Neural cell (in vitro differentiated cells): ENCODE data around the gene ELANE. TPM values are rescaled to one million over a fixed set of nuclear protein-coding genes. Genes with fewer than 3 reads are reported as not detected.

ENCODE experiments used
- H2AFZ ChIP-seq: fragments of 200-600, 300-800 bp; sonication (generic), shearing (Covaris generic); 2 replicates; pipeline ENCODE4 v1.6.0; 2014; ENCODE audit warnings: low read depth, mild to moderate bottlenecking, antibody characterized with exemption, low read length, moderate library complexity
- H3F3A ChIP-seq: fragments of 200-600 bp; shearing (Covaris generic); 2 replicates; pipeline ENCODE4 v1.6.1; 2016; ENCODE audit warnings: mild to moderate bottlenecking, moderate library complexity, mixed read lengths, antibody characterized with exemption, low read length; ENCODE audit not compliant: insufficient read depth, poor library complexity, severe bottlenecking
- H3K27ac ChIP-seq: fragments of 200-600, 300-800 bp; sonication (generic), shearing (Covaris generic); 2 replicates; pipeline ENCODE4 v1.5.1; 2014; ENCODE audit warnings: mild to moderate bottlenecking, low read length, moderate library complexity
- H3K27me3 ChIP-seq: fragments of 300-800, 200-600 bp; sonication (generic), shearing (Covaris generic); 2 replicates; pipeline ENCODE4 v1.6.0; 2014; ENCODE audit warnings: mild to moderate bottlenecking, low read depth, low read length, moderate library complexity; ENCODE audit not compliant: insufficient read depth
- H3K36me3 ChIP-seq: fragments of 300-800, 200-600 bp; sonication (generic), shearing (Covaris generic); 2 replicates; pipeline ENCODE4 v1.5.1; 2014; ENCODE audit warnings: mild to moderate bottlenecking, antibody characterized with exemption, low read length, moderate library complexity; ENCODE audit not compliant: insufficient read depth
- H3K4me2 ChIP-seq: fragments of 300-800, 200-600 bp; sonication (generic), shearing (Covaris generic); 2 replicates; pipeline ENCODE4 v1.6.0; 2014; ENCODE audit warnings: mild to moderate bottlenecking, low read length
- H3K4me3 ChIP-seq: fragments of 300-800, 200-600 bp; sonication (generic), shearing (Covaris generic); 2 replicates; pipeline ENCODE4 v1.5.1; 2014; ENCODE audit warnings: mild to moderate bottlenecking, low read length, moderate library complexity
- H3K79me2 ChIP-seq: fragments of 200-600 bp; shearing (Covaris generic); replicated peaks from 2 replicates; pipeline ENCODE4 v1.6.0; 2014; ENCODE audit warnings: mild to moderate bottlenecking, low read length, moderate library complexity; ENCODE audit not compliant: insufficient read depth
- H3K9ac ChIP-seq: fragments of 300-800, 200-600 bp; sonication (generic), shearing (Covaris generic); 2 replicates; pipeline ENCODE4 v1.6.1; 2016; ENCODE audit warnings: mild to moderate bottlenecking, low read length, mixed read lengths
- H3K9me2 ChIP-seq: fragments of 200-600 bp; shearing (Covaris generic); 2 replicates; pipeline ENCODE4 v1.6.1; 2016; ENCODE audit warnings: mild to moderate bottlenecking, low read length, mixed read lengths; ENCODE audit not compliant: insufficient read depth
- H3K9me3 ChIP-seq: fragments of 200-600, 300-800 bp; sonication (generic), shearing (Covaris generic); 2 replicates; pipeline ENCODE4 v1.6.1; 2016; ENCODE audit warnings: mild to moderate bottlenecking, mixed run types, low read length, moderate library complexity, mixed read lengths
- H4K20me1 ChIP-seq: fragments of 200-600 bp; shearing (Covaris generic); 2 replicates; pipeline ENCODE4 v1.6.1; 2016; ENCODE audit warnings: mild to moderate bottlenecking, mixed run types; ENCODE audit not compliant: insufficient read depth
- CTCF ChIP-seq: fragments of 450-650 bp; IDR thresholded peaks from 2 replicates; pipeline ENCODE4 v1.5.1; 2014; ENCODE audit warnings: antibody characterized with exemption, mild to moderate bottlenecking, moderate library complexity; ENCODE audit not compliant: poor library complexity, severe bottlenecking
- EP300 ChIP-seq: fragments of 450-650 bp; conservative IDR thresholded peaks from 2 replicates; pipeline ENCODE4 v1.6.1; 2014; ENCODE audit warnings: antibody characterized with exemption, mild to moderate bottlenecking, moderate library complexity; ENCODE audit not compliant: poor library complexity, severe bottlenecking
- EZH2 ChIP-seq: fragments of 200-600, 300-800 bp; shearing (Covaris generic), sonication (generic); IDR thresholded peaks from 2 replicates; pipeline ENCODE4 v1.6.1; 2014; ENCODE audit warnings: antibody characterized with exemption, low read length, borderline replicate concordance, mild to moderate bottlenecking; ENCODE audit not compliant: insufficient read depth, poor library complexity, severe bottlenecking
- MXI1 ChIP-seq: fragments of 450-650 bp; conservative IDR thresholded peaks from 2 replicates; pipeline ENCODE4 v1.6.1; 2014; ENCODE audit warnings: antibody characterized with exemption, mild to moderate bottlenecking; ENCODE audit not compliant: poor library complexity, severe bottlenecking
- POLR2AphosphoS5 ChIP-seq: IDR thresholded peaks from 2 replicates; pipeline ENCODE4 v1.6.1; 2012
- RAD21 ChIP-seq: fragments of 450-650 bp; conservative IDR thresholded peaks from 2 replicates; pipeline ENCODE4 v1.6.1; 2014; ENCODE audit warnings: antibody characterized with exemption, mild to moderate bottlenecking, moderate library complexity
- REST ChIP-seq: IDR thresholded peaks from 2 replicates; pipeline ENCODE4 v1.6.1; 2012; ENCODE audit warnings: borderline replicate concordance
- SMC3 ChIP-seq: fragments of 450-650 bp; conservative IDR thresholded peaks from 2 replicates; pipeline ENCODE4 v1.6.1; 2014; ENCODE audit warnings: antibody characterized with exemption, mild to moderate bottlenecking, moderate library complexity; ENCODE audit not compliant: poor library complexity
- TAF1 ChIP-seq: IDR thresholded peaks from 2 replicates; pipeline ENCODE4 v1.6.1; 2012; ENCODE audit warnings: low read depth
- polyA plus RNA-seq: library from polyadenylated mRNA; depleted of rRNA; stranded (reverse); fragments of >200 nt; gene quantifications from 2 replicates; pipeline ENCODE4 v1.2.3, GENCODE V29; 2014

The ELANE gene
- polyA plus RNA-seq, 1 donor from 2014 or later: not detected

DNA sequence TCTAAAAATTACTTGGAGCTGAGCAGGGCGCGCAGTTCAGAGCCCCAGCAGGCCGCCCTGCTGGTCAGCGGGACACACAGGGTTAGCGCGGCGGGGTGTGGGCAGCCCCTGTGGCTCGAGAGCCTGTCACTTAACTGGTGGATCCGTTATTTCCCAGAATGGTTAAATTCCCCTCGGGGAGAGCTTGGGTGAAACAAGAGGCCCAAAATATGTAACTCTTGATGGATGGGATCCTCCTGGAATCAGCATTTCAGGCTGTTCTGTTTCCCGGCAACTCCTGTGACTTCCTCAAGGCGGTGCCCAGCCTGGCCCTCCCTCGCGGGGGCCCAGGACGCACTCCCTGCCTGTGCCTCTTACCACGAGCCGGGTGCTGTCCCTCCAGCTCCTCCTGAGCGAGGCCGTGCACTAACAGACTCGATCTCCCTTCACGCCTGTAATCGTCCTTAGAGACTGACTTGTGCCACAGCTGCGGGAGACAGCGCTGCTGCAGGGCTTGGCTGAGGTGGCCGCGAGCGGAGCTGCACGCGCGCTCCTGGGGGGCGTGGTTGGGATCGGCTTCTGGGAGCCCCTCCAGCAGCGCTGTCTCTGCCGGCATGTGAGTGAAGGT is 45.2 kb upstream of the ELANE start:
- Histone ChIP-seq H3K9me2 (no peaks in the 10 kb centered on the region), H3K4me3 (no peak overlapping the region), H3K27ac (no peak overlapping the region), H3K9me3 (no peaks in the 10 kb centered on the region), H3K27me3 (no peaks in the 10 kb centered on the region), H2AFZ (no peak overlapping the region), H3K36me3 (no peaks in the 10 kb centered on the region), H3K9ac (no peak overlapping the region), H3K79me2 (peaks cover 24% of the 10 kb centered on the region), H3F3A (no peaks in the 10 kb centered on the region), H3K4me2 (no peak overlapping the region), H4K20me1 (peaks cover 31% of the 10 kb centered on the region)
- no peak for TF ChIP-seq MXI1
- no peak for TF ChIP-seq EP300
- no peak for TF ChIP-seq CTCF
- TF ChIP-seq EZH2: no peak
- TF ChIP-seq RAD21: no peak
- TF ChIP-seq TAF1: no peak
- TF ChIP-seq REST: no peak
- no peak for TF ChIP-seq POLR2AphosphoS5
- no peak for TF ChIP-seq SMC3

GRCh38 chr19:807627-808422 is 44.3 kb upstream of the ELANE start:
- Histone ChIP-seq H3K27me3 (no peaks in the 10 kb centered on the region), H3K36me3 (no peaks in the 10 kb centered on the region), H3K9me2 (no peaks in the 10 kb centered on the region), H3F3A (no peaks in the 10 kb centered on the region), H3K4me3 (no peak overlapping the region), H4K20me1 (peaks cover 24% of the 10 kb centered on the region), H3K79me2 (peaks cover 14% of the 10 kb centered on the region), H3K9me3 (no peaks in the 10 kb centered on the region), H3K9ac (no peak overlapping the region), H2AFZ (no peak overlapping the region), H3K27ac (no peak overlapping the region), H3K4me2 (no peak overlapping the region)
- TF ChIP-seq SMC3: no peak
- TF ChIP-seq RAD21: no peak
